IMR-90 (cell line): ENCODE measurements around the gene GABARAPL2. TPM values are rescaled to one million over a fixed set of nuclear protein-coding genes. Genes with fewer than 3 reads are reported as not detected.
"Not testable (repeated sequence)": the region's sequence is repeated elsewhere in the genome, so short reads cannot be mapped to it uniquely, and the experiment has no call there.

Source experiments
- ATAC-seq: fragments of 200-7000 bp; cut with Tn5 transposase; 2 replicates; pipeline ENCODE4 v1.9.1; 2020; ENCODE audit warnings: low read depth, mild to moderate bottlenecking, moderate library complexity
- BruUV-seq: library from RNA; stranded (reverse); fragments of 400-500 nt; replicated peaks from 2 replicates; lab custom pipeline; 2021; lab: Mats Ljungman, UMichigan
- CTCF ChIA-PET: fragments of 300-600 bp; formaldehyde crosslinking; extraction: SDS; loops from one replicate; lab custom pipeline; 2021; ENCODE audit warnings: antibody characterized with exemption; lab: Yijun Ruan, JAX
- POLR2A ChIA-PET: fragments of 300-600 bp; sonication (Branson Sonifier 250); formaldehyde crosslinking; loops from one replicate; lab custom pipeline; 2022; ENCODE audit warnings: antibody characterized with exemption; ENCODE audit not compliant: unreplicated experiment; lab: Charles Lee
- DNase-seq: peaks from one replicate; pipeline ENCODE4 v3.0.0; 2013
- H2AFZ ChIP-seq: replicated peaks from 2 replicates; pipeline ENCODE3; 2013; ENCODE audit warnings: low read length, mild to moderate bottlenecking; ENCODE audit not compliant: poor library complexity
- H2AK5ac ChIP-seq: 2 replicates; pipeline ENCODE4 v1.6.1; 2013; ENCODE audit warnings: low read depth, low read length, inconsistent platforms
- H2AK9ac ChIP-seq: replicated peaks from 2 replicates; pipeline ENCODE3; 2013; ENCODE audit warnings: mild to moderate bottlenecking, low read depth, low read length, moderate library complexity; ENCODE audit not compliant: poor library complexity
- H2BK120ac ChIP-seq: 2 replicates; pipeline ENCODE4 v1.6.1; 2013; ENCODE audit warnings: low read depth, low read length, inconsistent platforms
- H2BK15ac ChIP-seq: 3 replicates; pipeline ENCODE4 v1.6.1; 2013; ENCODE audit warnings: low read depth, low read length, inconsistent platforms
- H2BK20ac ChIP-seq: 2 replicates; pipeline ENCODE4 v1.6.1; 2013; ENCODE audit warnings: low read depth, mild to moderate bottlenecking, inconsistent platforms, low read length, moderate library complexity
- H2BK5ac ChIP-seq: 2 replicates; pipeline ENCODE4 v1.6.1; 2013; ENCODE audit warnings: mild to moderate bottlenecking, low read depth, low read length, inconsistent platforms; ENCODE audit not compliant: poor library complexity, severe bottlenecking
- H3K14ac ChIP-seq: replicated peaks from 2 replicates; pipeline ENCODE4 v1.6.1; 2013; ENCODE audit warnings: low read depth, low read length, inconsistent platforms
- H3K18ac ChIP-seq: 2 replicates; pipeline ENCODE4 v1.6.1; 2013; ENCODE audit warnings: low read depth, low read length, control low read depth
- H3K23ac ChIP-seq: 2 replicates; pipeline ENCODE4 v1.6.1; 2013; ENCODE audit warnings: low read depth, low read length, inconsistent platforms
- H3K27ac ChIP-seq: 2 replicates; pipeline ENCODE4 v1.5.1; 2013; ENCODE audit warnings: mild to moderate bottlenecking, control low read depth, low read length; ENCODE audit not compliant: insufficient read depth
- H3K27me3 ChIP-seq: 2 replicates; pipeline ENCODE4 v1.6.1; 2013; ENCODE audit warnings: low read length; ENCODE audit not compliant: control insufficient read depth, insufficient read depth
- H3K36me3 ChIP-seq: 2 replicates; pipeline ENCODE4 v1.6.1; 2013; ENCODE audit warnings: low read length, mixed read lengths; ENCODE audit not compliant: control insufficient read depth, insufficient read depth
- H3K4ac ChIP-seq: 2 replicates; pipeline ENCODE4 v1.6.1; 2013; ENCODE audit warnings: low read depth, low read length, inconsistent platforms
- H3K4me1 ChIP-seq: 2 replicates; pipeline ENCODE4 v1.6.1; 2013; ENCODE audit warnings: low read length, mixed read lengths; ENCODE audit not compliant: control insufficient read depth, insufficient read depth
- H3K4me2 ChIP-seq: 2 replicates; pipeline ENCODE4 v1.6.1; 2013; ENCODE audit warnings: low read depth, mild to moderate bottlenecking, control low read depth, low read length, moderate library complexity
- H3K4me3 ChIP-seq: 2 replicates; pipeline ENCODE4 v1.5.1; 2013; ENCODE audit warnings: low read depth, mild to moderate bottlenecking, control low read depth, low read length, moderate library complexity; ENCODE audit not compliant: insufficient read depth
- H3K56ac ChIP-seq: 2 replicates; pipeline ENCODE4 v1.6.1; 2013; ENCODE audit warnings: low read length, inconsistent platforms; ENCODE audit not compliant: insufficient read depth; ENCODE audit errors: extremely low read depth
- H3K79me1 ChIP-seq, 2 experiments: 2 replicates each; pipeline ENCODE4 v1.6.1; 2013; ENCODE audit warnings: low read length in 2 of 2, inconsistent platforms in 1 of 2, low read depth in 1 of 2
- H3K9ac ChIP-seq: 2 replicates; pipeline ENCODE4 v1.6.1; 2013; ENCODE audit warnings: low read depth, low read length, control low read depth
- H3K9me1 ChIP-seq: 2 replicates; pipeline ENCODE4 v1.6.1; 2013; ENCODE audit warnings: low read length, inconsistent platforms; ENCODE audit not compliant: insufficient read depth
- H3K9me3 ChIP-seq: 2 replicates; pipeline ENCODE4 v1.6.1; 2013; ENCODE audit warnings: low read length; ENCODE audit not compliant: control insufficient read depth, insufficient read depth
- H4K20me1 ChIP-seq: 2 replicates; pipeline ENCODE4 v1.6.1; 2013; ENCODE audit warnings: low read length, inconsistent platforms; ENCODE audit not compliant: insufficient read depth
- H4K5ac ChIP-seq: 2 replicates; pipeline ENCODE4 v1.6.1; 2013; ENCODE audit warnings: mild to moderate bottlenecking, low read depth, low read length, control low read depth
- H4K8ac ChIP-seq, 2 experiments: 2 replicates each; pipeline ENCODE4 v1.6.1; 2013; ENCODE audit warnings: low read depth in 2 of 2, low read length in 2 of 2, control low read depth in 1 of 2, inconsistent platforms in 1 of 2
- H4K91ac ChIP-seq: 2 replicates; pipeline ENCODE4 v1.6.1; 2013; ENCODE audit warnings: low read depth, low read length, inconsistent platforms; ENCODE audit not compliant: insufficient read depth
- WGBS, 2 experiments: methylation state at CpG; one replicate each; pipeline versions ENCODE4 v1.1.5 to v1.1.7; 2013; ENCODE audit warnings: missing lambda C conversion rate in 2 of 2; ENCODE audit not compliant: insufficient read length in 1 of 2; ENCODE audit errors: extremely low coverage in 2 of 2; 5-methylcytosine and 5-hydroxymethylcytosine counted together
- dilution Hi-C: fragments of 300-500 bp; cut with HindIII; formaldehyde crosslinking; loops from one replicate; pipeline ENCODE4 v1.14.3; 2018; ENCODE audit warnings: low sequenced_read_pairs; ENCODE audit not compliant: unreplicated experiment
- in situ Hi-C: fragments of 300-500 bp; cut with MboI; formaldehyde crosslinking; loops from 3 replicates; pipeline ENCODE4 v1.14.3; 2019; ENCODE audit warnings: low sequenced_read_pairs, inconsistent platforms, mixed read lengths
- intact Hi-C: fragments of 100-400 bp; cut with micrococcal nuclease; formaldehyde crosslinking; loops from 2 replicates; pipeline ENCODE4 v1.10.0; 2022
- polyA plus RNA-seq, 3 experiments: library from polyadenylated mRNA; depleted of rRNA; stranded (reverse); fragments of >200 nt; gene quantifications; 2 replicates each; pipeline ENCODE4 v1.2.3, GENCODE V29; 2012; ENCODE audit warnings: low replicate concordance in 1 of 3
- total RNA-seq: library from RNA; depleted of rRNA; stranded (reverse); fragments of >200 nt; gene quantifications from 2 replicates; pipeline ENCODE4 v1.2.3, GENCODE V29; 2012

The GABARAPL2 gene
- total and polyA plus RNA-seq, 2 of the 4 experiments (the other 2 are of a cell fraction) = 33.3 to 65.9 TPM

GRCh38 chr16:75545879-75546278 is 20.3 kb upstream of the GABARAPL2 start:
- H4K20me1 ChIP-seq, CTCF ChIA-PET, H2AK9ac ChIP-seq, H2BK5ac ChIP-seq, H2BK15ac ChIP-seq, H4K8ac ChIP-seq, H3K56ac ChIP-seq, BruUV-seq, H2BK120ac ChIP-seq, dilution Hi-C loops, H3K36me3 ChIP-seq, H3K9me3 ChIP-seq, H2BK20ac ChIP-seq, H3K4me2 ChIP-seq, H3K18ac ChIP-seq, H3K27me3 ChIP-seq, H3K4ac ChIP-seq, H4K91ac ChIP-seq, intact Hi-C loops, H3K23ac ChIP-seq, H3K9ac ChIP-seq, H3K14ac ChIP-seq, H4K5ac ChIP-seq, H2AK5ac ChIP-seq, H3K79me1 ChIP-seq, in situ Hi-C loops, ATAC-seq, H3K27ac ChIP-seq, H3K4me1 ChIP-seq, H2AFZ ChIP-seq, H3K9me1 ChIP-seq, H3K4me3 ChIP-seq, DNase-seq, POLR2A ChIA-PET: not testable (repeated sequence)
- WGBS, 2 experiments = no CpG with 5 or more reads among the region's 1 CpG
